Mucosa of gallbladder (tissue), 1 donor: ENCODE data around the gene CHST14. TPM values are rescaled to one million over a fixed set of nuclear protein-coding genes. Genes with fewer than 3 reads are reported as not detected.
A peak's percentile ranks its signal among the peaks of the same experiment; 100 is the strongest.

ENCODE experiments used
- DNase-seq: peaks from one replicate; pipeline ENCODE4 v3.0.0-alpha.2; 2020; ENCODE audit warnings: low spot score
- total RNA-seq: library from RNA; stranded (reverse); gene quantifications from one replicate; pipeline ENCODE4 v1.2.1, GENCODE V29; 2021
- donor health status: DM: no; HTN: no; CAD: no.

The CHST14 gene
- total RNA-seq, 1 donor from 2014 or later, result 15.8 TPM

- DNase-seq, result no peak
Measured at GRCh38 chr15:40489274-40490175, 18.7 kb downstream of the CHST14 start.

GRCh38 chr15:40493089-40493840, 22.5 kb downstream of the CHST14 start:
- DNase-seq, result no peak

GRCh38 chr15:40495516-40495915, 24.7 kb downstream of the CHST14 start:
- DNase-seq, result no peak

GRCh38 chr15:40498418-40498817, 27.6 kb downstream of the CHST14 start:
- no peak for DNase-seq

- DNase-seq, result no peak
Measured at GRCh38 chr15:40498891-40499290, 28.1 kb downstream of the CHST14 start.

GRCh38 chr15:40499931-40500330, 29.1 kb downstream of the CHST14 start:
- DNase-seq, result no peak

- no peak for DNase-seq
Measured at GRCh38 chr15:40500568-40501330, 30.0 kb downstream of the CHST14 start.

- no peak for DNase-seq
Measured at GRCh38 chr15:40501487-40501886, 30.7 kb downstream of the CHST14 start.

GRCh38 chr15:40506964-40507571, 36.3 kb downstream of the CHST14 start:
- DNase-seq, result peak; percentile 59

GRCh38 chr15:40508216-40508615, 37.4 kb downstream of the CHST14 start:
- DNase-seq, result no peak

GRCh38 chr15:40510201-40510600, 39.4 kb downstream of the CHST14 start:
- no peak for DNase-seq

- DNase-seq, result no peak
Measured at GRCh38 chr15:40511093-40511471, 40.3 kb downstream of the CHST14 start.

- DNase-seq, result peak; percentile 76
Measured at GRCh38 chr15:40511472-40512133, 40.8 kb downstream of the CHST14 start.

GRCh38 chr15:40512440-40512839, 41.7 kb downstream of the CHST14 start:
- DNase-seq, result no peak

- DNase-seq, result no peak
Measured at GRCh38 chr15:40513609-40514008, 42.8 kb downstream of the CHST14 start.

- DNase-seq, result no peak
Measured at GRCh38 chr15:40516322-40516721, 45.5 kb downstream of the CHST14 start.

Other genes starting within 250 kb of the CHST14 start
- gene PAK6, start 231.9 kb upstream of the CHST14 start, total RNA-seq, result 7.9 TPM
- gene ANKRD63, start 187.9 kb upstream of the CHST14 start, total RNA-seq, result 1.6 TPM
- 36.4 TPM for gene PLCB2, start 163.0 kb upstream of the CHST14 start, total RNA-seq
- gene INAFM2, start 147.3 kb upstream of the CHST14 start, total RNA-seq, result 44.2 TPM
- 107 TPM for gene CCDC9B, start 130.0 kb upstream of the CHST14 start, total RNA-seq
- gene PHGR1, start 120.0 kb upstream of the CHST14 start, total RNA-seq, result 9.1 TPM
- 3.5 TPM for gene DISP2, start 112.8 kb upstream of the CHST14 start, total RNA-seq
- gene KNSTRN, start 88.3 kb upstream of the CHST14 start, total RNA-seq, result 12.2 TPM
- gene IVD, start 65.2 kb upstream of the CHST14 start, total RNA-seq, result 123 TPM
- 33.1 TPM for gene BAHD1, start 30.0 kb upstream of the CHST14 start, total RNA-seq
- 33.0 TPM for gene CCDC32, start 94.1 kb downstream of the CHST14 start, total RNA-seq
- 8.1 TPM for gene RPUSD2, start 98.3 kb downstream of the CHST14 start, total RNA-seq
- gene KNL1, start 123.3 kb downstream of the CHST14 start, total RNA-seq, result 2.3 TPM
- gene RAD51, start 224.2 kb downstream of the CHST14 start, total RNA-seq, result 1.3 TPM